CD8-positive, alpha-beta memory T cell (primary cell): ENCODE measurements around the gene GLT1D1. TPM values are rescaled to one million over a fixed set of nuclear protein-coding genes. Genes with fewer than 3 reads are reported as not detected.
A peak's percentile ranks its signal among the peaks of the same experiment; 100 is the strongest.

Source experiments
- CTCF ChIA-PET: fragments of 350-600 bp; sonication (Branson Sonifier 250); formaldehyde crosslinking; loops from one replicate; lab custom pipeline; 2021; ENCODE audit warnings: antibody characterized with exemption; lab: Charles Lee
- POLR2A ChIA-PET: fragments of 350-600 bp; sonication (Branson Sonifier 250); formaldehyde crosslinking; loops from one replicate; lab custom pipeline; 2021; ENCODE audit warnings: antibody characterized with exemption; lab: Charles Lee
- DNase-seq, 5 donors: peaks; one replicate each; pipeline versions ENCODE4 v3.0.0 to v3.0.0-alpha.2; 2020 to 2022; ENCODE audit warnings: mixed read lengths in 1 of 5
- H3K27ac ChIP-seq: one replicate; pipeline ENCODE4 v1.7.0; 2013; ENCODE audit warnings: low read depth, mild to moderate bottlenecking, low read length, moderate library complexity
- H3K27me3 ChIP-seq: 2 replicates; pipeline ENCODE4 v1.7.0; 2013; ENCODE audit warnings: low read length, mild to moderate bottlenecking; ENCODE audit not compliant: insufficient read depth, poor library complexity, severe bottlenecking
- H3K36me3 ChIP-seq: 2 replicates; pipeline ENCODE4 v1.7.0; 2013; ENCODE audit warnings: mild to moderate bottlenecking, low read length, moderate library complexity; ENCODE audit not compliant: insufficient read depth
- H3K4me1 ChIP-seq: 2 replicates; pipeline ENCODE4 v1.7.0; 2013; ENCODE audit warnings: mild to moderate bottlenecking, low read length, moderate library complexity; ENCODE audit not compliant: insufficient read depth
- H3K4me3 ChIP-seq: 2 replicates; pipeline ENCODE4 v1.7.0; 2013; ENCODE audit warnings: mild to moderate bottlenecking, low read length
- H3K9me3 ChIP-seq: 2 replicates; pipeline ENCODE4 v1.7.0; 2013; ENCODE audit warnings: mild to moderate bottlenecking, low read length
- H3K27ac Mint-ChIP-seq, 8 donors: one replicate each; pipeline ENCODE4 v1.8.0; 2020 to 2021; ENCODE audit warnings: mixed read lengths in 8 of 8, mild to moderate bottlenecking in 6 of 8, inconsistent platforms in 3 of 8, moderate library complexity in 3 of 8
- H3K27me3 Mint-ChIP-seq, 2 donors: one replicate each; pipeline ENCODE4 v1.8.0; 2020 to 2021; ENCODE audit warnings: mixed read lengths in 2 of 2, mild to moderate bottlenecking in 1 of 2, moderate library complexity in 1 of 2
- H3K36me3 Mint-ChIP-seq, 3 donors: one replicate each; pipeline ENCODE4 v1.8.0; 2020 to 2021; ENCODE audit warnings: mixed read lengths in 3 of 3, inconsistent platforms in 1 of 3, mild to moderate bottlenecking in 1 of 3
- H3K4me1 Mint-ChIP-seq, 3 donors: one replicate each; pipeline ENCODE4 v1.8.0; 2020 to 2021; ENCODE audit warnings: mixed read lengths in 3 of 3, inconsistent platforms in 1 of 3, mild to moderate bottlenecking in 1 of 3
- H3K4me3 Mint-ChIP-seq, 7 donors: one replicate each; pipeline ENCODE4 v1.8.0; 2020 to 2021; ENCODE audit warnings: mixed read lengths in 7 of 7, mild to moderate bottlenecking in 6 of 7, moderate library complexity in 4 of 7, inconsistent platforms in 2 of 7
- H3K9me3 Mint-ChIP-seq, 5 donors: one replicate each; pipeline ENCODE4 v1.8.0; 2020 to 2022; ENCODE audit warnings: mixed read lengths in 5 of 5, mild to moderate bottlenecking in 3 of 5, moderate library complexity in 2 of 5, inconsistent platforms in 1 of 5
- polyA plus RNA-seq: library from polyadenylated mRNA; unstranded; fragments of 300-500 nt; fragmentation: Illumina TruSeq; gene quantifications from one replicate; pipeline ENCODE4 v1.2.3, GENCODE V29; 2021
- total RNA-seq, 2 experiments: library from RNA; stranded (reverse); gene quantifications; one replicate each; pipeline ENCODE4 v1.2.3, GENCODE V29; 2021

Gene GLT1D1
- total and polyA plus RNA-seq, 3 experiments from 2014 or later: 0.22 to 0.24 (median 0.24) TPM

GRCh38 chr12:128932521-128932920, 79.2 kb downstream of the GLT1D1 start:
- Mint-ChIP-seq H3K36me3 (no peaks in the 10 kb centered on the region), H3K9me3 (peaks cover 0 to 1% (median 0%) of the 10 kb centered on the region in 5 donors), H3K4me3 (no peak overlapping the region), H3K4me1 (peaks cover 0 to 5% (median 0%) of the 10 kb centered on the region in 3 donors), H3K27me3 (peaks cover 0 to 3% of the 10 kb centered on the region in 2 donors), H3K27ac (peak overlapping the region in 1 of 8 donors; percentile 22)
- ChIA-PET CTCF (no interaction called here), POLR2A (no interaction called here)
- Histone ChIP-seq H3K4me3 (no peak overlapping the region), H3K36me3 (no peaks in the 10 kb centered on the region), H3K27ac (no peak overlapping the region), H3K4me1 (no peaks in the 10 kb centered on the region), H3K9me3 (no peaks in the 10 kb centered on the region), H3K27me3 (no peaks in the 10 kb centered on the region)
- no peak for DNase-seq

- Histone ChIP-seq H3K4me1 (no peaks in the 10 kb centered on the region), H3K9me3 (no peaks in the 10 kb centered on the region), H3K4me3 (no peak overlapping the region), H3K27ac (no peak overlapping the region), H3K27me3 (no peaks in the 10 kb centered on the region), H3K36me3 (no peaks in the 10 kb centered on the region)
- Mint-ChIP-seq H3K9me3 (peaks cover 0 to 3% (median 0%) of the 10 kb centered on the region in 5 donors), H3K36me3 (no peaks in the 10 kb centered on the region), H3K4me1 (peaks cover 0 to 5% (median 0%) of the 10 kb centered on the region in 3 donors), H3K27me3 (peaks cover 0 to 3% of the 10 kb centered on the region in 2 donors), H3K27ac (peak overlapping the region in 1 of 8 donors; percentile 22), H3K4me3 (no peak overlapping the region)
- POLR2A ChIA-PET: no interaction called here
- CTCF ChIA-PET: no interaction called here
- peak in 1 of 5 donors; percentile 38 for DNase-seq
These were observed 79.8 kb downstream of the GLT1D1 start for GRCh38 chr12:128933039-128933438.

GRCh38 chr12:128933926-128934325, 80.6 kb downstream of the GLT1D1 start:
- H3K4me3 Mint-ChIP-seq: no peak overlapping the region
- H3K36me3 Mint-ChIP-seq: no peaks in the 10 kb centered on the region
- POLR2A ChIA-PET: no interaction called here

GRCh38 chr12:128938886-128939285, 85.6 kb downstream of the GLT1D1 start:
- Mint-ChIP-seq H3K27ac (no peak overlapping the region), H3K36me3 (no peaks in the 10 kb centered on the region), H3K9me3 (peaks cover 0 to 3% (median 0%) of the 10 kb centered on the region in 5 donors), H3K4me1 (no peaks in the 10 kb centered on the region), H3K27me3 (peaks cover 2 to 6% of the 10 kb centered on the region in 2 donors), H3K4me3 (no peak overlapping the region)
- no peak overlapping the region for H3K27ac ChIP-seq
- no peak for DNase-seq
- H3K9me3 ChIP-seq: no peaks in the 10 kb centered on the region
- H3K27me3 ChIP-seq: no peaks in the 10 kb centered on the region
- no peaks in the 10 kb centered on the region for H3K4me1 ChIP-seq
- no peak overlapping the region for H3K4me3 ChIP-seq
- ChIA-PET CTCF (no interaction called here), POLR2A (no interaction called here)
- H3K36me3 ChIP-seq: no peaks in the 10 kb centered on the region

More at GRCh38 chr12:128933926-128934325, 80.6 kb downstream of the GLT1D1 start:
- Histone ChIP-seq H3K36me3 (no peaks in the 10 kb centered on the region), H3K9me3 (no peaks in the 10 kb centered on the region), H3K4me1 (no peaks in the 10 kb centered on the region), H3K27ac (no peak overlapping the region), H3K4me3 (no peak overlapping the region), H3K27me3 (no peaks in the 10 kb centered on the region)
- DNase-seq: no peak
- Mint-ChIP-seq H3K27me3 (no peaks in the 10 kb centered on the region), H3K27ac (no peak overlapping the region), H3K9me3 (peaks cover 0 to 3% (median 0%) of the 10 kb centered on the region in 5 donors), H3K4me1 (peaks cover 0 to 5% (median 0%) of the 10 kb centered on the region in 3 donors)
- CTCF ChIA-PET: no interaction called here

- DNase-seq: no peak
- no peak overlapping the region for H3K27ac ChIP-seq
- no peaks in the 10 kb centered on the region for H3K4me1 ChIP-seq
- no peak overlapping the region for H3K27ac Mint-ChIP-seq
- no peaks in the 10 kb centered on the region for H3K9me3 ChIP-seq
- ChIA-PET CTCF (no interaction called here), POLR2A (no interaction called here)
- no peaks in the 10 kb centered on the region for H3K36me3 ChIP-seq
- H3K4me1 Mint-ChIP-seq: no peaks in the 10 kb centered on the region
- H3K4me3 ChIP-seq: no peak overlapping the region
- no peak overlapping the region for H3K4me3 Mint-ChIP-seq
- H3K36me3 Mint-ChIP-seq: no peaks in the 10 kb centered on the region
- no peaks in the 10 kb centered on the region for H3K27me3 ChIP-seq
- H3K9me3 Mint-ChIP-seq: peaks cover 0 to 3% (median 0%) of the 10 kb centered on the region in 5 donors
- peaks cover 5 to 6% of the 10 kb centered on the region in 2 donors for H3K27me3 Mint-ChIP-seq
These were observed 87.0 kb downstream of the GLT1D1 start for GRCh38 chr12:128940090-128940888.

- peaks cover 0 to 3% (median 0%) of the 10 kb centered on the region in 5 donors for H3K9me3 Mint-ChIP-seq
- H3K4me3 Mint-ChIP-seq: no peak overlapping the region
- no peaks in the 10 kb centered on the region for H3K36me3 Mint-ChIP-seq
- no peaks in the 10 kb centered on the region for H3K27me3 ChIP-seq
- no peak for DNase-seq
- CTCF ChIA-PET: no interaction called here
- H3K4me1 ChIP-seq: no peaks in the 10 kb centered on the region
- H3K27ac Mint-ChIP-seq: no peak overlapping the region
- H3K36me3 ChIP-seq: no peaks in the 10 kb centered on the region
- no peaks in the 10 kb centered on the region for H3K4me1 Mint-ChIP-seq
- no peak overlapping the region for H3K27ac ChIP-seq
- POLR2A ChIA-PET: no interaction called here
- peaks cover 5 to 6% of the 10 kb centered on the region in 2 donors for H3K27me3 Mint-ChIP-seq
- no peak overlapping the region for H3K4me3 ChIP-seq
- no peaks in the 10 kb centered on the region for H3K9me3 ChIP-seq
These were observed 87.7 kb downstream of the GLT1D1 start for GRCh38 chr12:128940974-128941373.

- Histone ChIP-seq H3K4me3 (no peak overlapping the region), H3K27ac (no peak overlapping the region), H3K36me3 (no peaks in the 10 kb centered on the region), H3K9me3 (no peaks in the 10 kb centered on the region), H3K4me1 (no peaks in the 10 kb centered on the region), H3K27me3 (no peaks in the 10 kb centered on the region)
- DNase-seq: no peak
- no peaks in the 10 kb centered on the region for H3K36me3 Mint-ChIP-seq
- ChIA-PET CTCF (no interaction called here), POLR2A (no interaction called here)
- no peaks in the 10 kb centered on the region for H3K9me3 Mint-ChIP-seq
- no peaks in the 10 kb centered on the region for H3K4me1 Mint-ChIP-seq
- H3K27ac Mint-ChIP-seq: no peak overlapping the region
- peaks cover 5 to 16% of the 10 kb centered on the region in 2 donors for H3K27me3 Mint-ChIP-seq
- H3K4me3 Mint-ChIP-seq: no peak overlapping the region
These were observed 89.7 kb downstream of the GLT1D1 start for GRCh38 chr12:128942960-128943477.

GRCh38 chr12:128944956-128945355, 91.7 kb downstream of the GLT1D1 start:
- H3K27me3 ChIP-seq: no peaks in the 10 kb centered on the region
- H3K4me3 Mint-ChIP-seq: no peak overlapping the region
- no peaks in the 10 kb centered on the region for H3K36me3 Mint-ChIP-seq
- H3K27ac Mint-ChIP-seq: no peak overlapping the region
- peaks cover 6 to 16% of the 10 kb centered on the region in 2 donors for H3K27me3 Mint-ChIP-seq
- no peaks in the 10 kb centered on the region for H3K4me1 ChIP-seq
- no peak for DNase-seq
- H3K4me1 Mint-ChIP-seq: no peaks in the 10 kb centered on the region
- no peaks in the 10 kb centered on the region for H3K9me3 Mint-ChIP-seq
- no peak overlapping the region for H3K4me3 ChIP-seq
- ChIA-PET CTCF (no interaction called here), POLR2A (no interaction called here)
- H3K27ac ChIP-seq: no peak overlapping the region
- no peaks in the 10 kb centered on the region for H3K9me3 ChIP-seq
- H3K36me3 ChIP-seq: no peaks in the 10 kb centered on the region
